ENCODE measurements around the gene NEDD8.
A peak's percentile ranks its signal among the peaks of the same experiment; 100 is the strongest.

The NEDD8 gene

GRCh38 chr14:24194873-24195185, 37.3 kb downstream of the NEDD8 start:
- DNase-seq = no peak

- DNase-seq = no peak
Measured at GRCh38 chr14:24194186-24194872, 37.8 kb downstream of the NEDD8 start.

GRCh38 chr14:24192933-24193332, 39.2 kb downstream of the NEDD8 start:
- DNase-seq = no peak

DNA sequence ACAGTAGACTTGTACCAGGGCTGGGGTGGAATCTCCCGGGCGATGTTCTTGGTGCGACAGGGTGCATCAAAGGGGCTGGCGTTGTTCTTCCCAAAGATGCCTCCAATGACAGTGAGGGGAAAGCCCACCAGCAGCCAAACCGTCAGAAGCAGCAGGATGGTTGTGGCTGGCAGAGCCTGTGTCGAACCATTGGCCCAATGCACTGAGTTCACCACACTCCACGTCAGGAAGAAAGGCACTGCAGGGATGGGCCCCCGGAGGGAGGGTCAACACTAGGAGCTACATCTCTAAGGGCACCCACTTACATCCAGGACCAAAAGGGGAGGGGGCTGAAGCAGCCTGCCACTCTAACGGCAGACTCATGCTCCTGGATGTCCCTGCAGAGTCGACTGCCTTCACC, 41.8 kb downstream of the NEDD8 start:
- DNase-seq = no peak

DNA sequence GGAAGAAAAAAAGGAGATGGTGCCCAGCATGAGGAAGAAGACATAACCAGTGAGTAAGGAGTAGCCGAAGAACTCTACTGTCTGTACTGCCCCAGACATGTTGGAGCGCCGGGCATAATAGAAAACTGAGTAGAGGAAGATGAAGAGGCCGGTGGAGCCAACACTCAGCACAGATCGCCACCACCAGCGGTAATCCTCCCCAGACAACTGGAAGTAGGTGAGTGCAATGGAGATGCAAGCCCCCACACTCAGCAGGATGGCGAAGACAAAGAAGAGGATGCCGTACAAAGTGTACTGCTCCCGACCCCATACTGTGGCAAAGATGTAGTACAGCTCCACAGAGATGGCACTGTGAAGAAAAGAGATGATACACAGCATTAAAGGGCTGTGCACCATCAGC, 42.7 kb downstream of the NEDD8 start:
- DNase-seq = no peak

- no peak for DNase-seq
Measured at GRCh38 chr14:24189059-24189375, 43.1 kb downstream of the NEDD8 start.

DNA sequence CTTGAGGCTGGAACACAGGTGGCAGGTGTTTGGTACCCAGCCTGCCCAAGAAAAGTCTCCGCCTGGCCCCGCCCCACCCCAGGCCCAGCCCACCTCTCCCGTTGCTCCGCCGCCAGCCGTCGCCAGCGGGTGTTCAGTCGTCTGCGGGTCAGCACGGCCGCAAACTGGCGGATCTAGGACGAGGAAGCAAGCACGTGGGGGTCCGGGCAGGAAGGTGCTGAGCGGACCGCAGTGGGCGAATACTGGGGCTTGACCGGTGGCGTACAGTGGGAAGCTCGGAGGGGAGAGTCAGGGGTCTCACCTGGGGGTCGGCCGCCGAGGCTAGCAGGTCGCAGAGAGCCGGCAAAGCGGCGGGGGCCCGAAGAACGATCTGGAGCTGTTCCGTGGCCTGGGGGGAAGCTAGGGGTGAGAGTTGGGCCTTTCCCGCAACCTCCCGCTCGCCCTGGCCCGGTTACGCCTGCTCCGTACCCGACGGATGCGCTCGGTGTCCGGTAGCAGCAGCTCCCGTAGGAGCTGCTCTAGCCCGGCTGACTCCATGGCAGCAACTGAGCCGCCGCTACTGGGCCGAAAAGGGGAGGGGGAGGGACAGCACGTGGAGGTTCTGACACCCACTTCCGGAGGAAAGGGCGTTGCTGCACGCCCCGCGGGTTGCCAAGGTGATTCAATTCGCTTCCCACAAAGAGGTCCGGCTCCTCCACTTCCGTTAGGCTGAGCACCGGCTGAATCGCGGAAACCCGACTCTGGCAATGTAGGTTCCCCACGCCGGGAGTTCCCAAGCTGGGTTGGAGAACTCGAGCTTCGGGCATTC, 43.7 kb downstream of the NEDD8 start, which contains the start of gene IPO4:
Gene IPO4 (minus strand): TSS at position 566 of the 808 bp plus-strand sequence. CDS start 29 bp downstream, at position 537.
- DNase-seq = peak; percentile 97

DNA sequence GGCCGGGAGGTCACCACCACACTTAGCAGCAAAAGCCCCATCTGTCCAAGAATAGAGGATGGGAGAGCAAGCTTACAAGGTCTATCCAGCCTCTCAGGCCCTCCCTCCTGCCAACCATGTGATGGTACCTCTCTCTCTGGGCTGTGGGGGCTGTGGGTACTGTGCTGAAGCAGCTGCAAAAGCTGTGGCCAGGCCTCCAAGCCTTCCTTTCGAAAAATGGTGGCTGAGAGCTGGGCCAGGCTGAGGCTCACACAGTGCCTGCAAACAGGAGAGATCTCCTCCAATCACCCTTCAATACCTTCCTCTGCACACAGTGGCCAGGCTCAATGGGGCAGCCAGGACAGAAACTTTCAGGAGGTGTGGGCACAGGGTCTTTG, 44.6 kb downstream of the NEDD8 start:
- DNase-seq = no peak

DNA sequence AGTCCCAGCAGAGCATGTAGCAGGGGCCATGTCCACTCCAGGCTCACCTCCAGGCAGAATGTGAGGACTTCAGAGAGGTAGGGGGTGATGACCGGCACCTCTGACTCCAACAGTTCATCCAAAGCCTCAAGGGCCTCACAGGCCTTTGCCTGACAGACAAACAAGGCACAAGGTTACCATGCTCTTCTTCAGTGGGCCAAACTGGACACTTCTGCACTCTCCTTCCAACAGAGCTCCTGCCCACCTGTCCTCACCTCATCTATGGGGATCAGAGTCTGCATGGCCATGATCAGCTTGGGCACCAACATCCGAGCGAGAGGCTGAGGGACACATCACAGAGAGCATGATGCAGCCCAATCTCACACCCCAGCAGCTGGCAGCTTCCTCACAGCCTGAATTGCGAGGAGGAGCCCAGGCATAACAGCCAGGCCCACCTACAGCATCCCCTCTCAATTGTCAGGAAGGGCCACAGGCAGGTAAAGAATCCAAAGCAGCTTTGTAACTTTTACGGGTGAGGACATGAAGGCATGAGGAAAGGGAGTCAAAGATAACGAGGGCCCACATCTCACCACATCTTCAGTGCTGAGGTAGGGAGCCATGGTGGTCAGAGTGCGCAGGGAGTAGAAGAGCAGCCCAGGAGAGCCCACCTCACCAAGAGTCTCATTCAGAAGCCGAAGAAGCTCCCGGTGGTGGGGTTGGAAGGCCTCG, 45.2 kb downstream of the NEDD8 start:
- DNase-seq = no peak

DNA sequence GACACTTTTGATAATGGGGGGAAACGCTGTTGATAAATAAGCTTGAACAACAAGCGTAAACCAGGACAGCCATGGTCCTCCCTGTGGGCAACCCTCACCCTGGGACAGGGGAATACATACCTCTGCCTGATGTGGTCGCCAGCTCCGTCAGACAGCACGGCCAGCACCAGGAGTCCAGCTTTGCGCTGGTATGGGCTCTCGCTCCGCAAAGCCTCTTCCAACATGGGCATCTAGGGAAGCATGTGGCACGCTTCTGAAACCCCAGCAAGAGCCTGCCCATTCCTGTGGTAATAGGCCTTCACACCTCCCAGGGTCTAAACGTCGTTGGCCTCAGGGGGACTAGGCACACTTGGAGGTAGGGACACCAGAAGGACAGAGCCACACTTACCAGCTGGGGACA, 46.4 kb downstream of the NEDD8 start:
- DNase-seq = no peak

DNA sequence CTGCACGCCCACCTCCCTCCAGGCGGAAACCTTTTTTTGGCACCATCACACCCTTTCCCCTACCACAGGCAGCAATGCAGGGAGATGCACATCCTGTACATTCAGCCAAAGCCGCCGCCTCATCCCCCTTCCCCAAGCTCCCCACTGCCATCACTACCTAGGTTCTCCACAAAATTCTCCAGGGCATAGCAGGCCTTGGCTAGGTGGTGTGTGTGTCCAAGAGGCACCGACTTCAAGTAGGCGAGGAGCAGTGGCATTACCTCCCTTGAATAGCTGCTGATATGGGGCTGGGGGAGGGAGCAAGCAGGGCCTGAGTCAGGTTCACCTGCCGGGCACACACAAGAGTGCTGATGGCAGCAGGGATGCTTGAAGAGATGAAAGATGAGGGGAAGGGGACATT, 47.1 kb downstream of the NEDD8 start:
- DNase-seq = no peak

DNA sequence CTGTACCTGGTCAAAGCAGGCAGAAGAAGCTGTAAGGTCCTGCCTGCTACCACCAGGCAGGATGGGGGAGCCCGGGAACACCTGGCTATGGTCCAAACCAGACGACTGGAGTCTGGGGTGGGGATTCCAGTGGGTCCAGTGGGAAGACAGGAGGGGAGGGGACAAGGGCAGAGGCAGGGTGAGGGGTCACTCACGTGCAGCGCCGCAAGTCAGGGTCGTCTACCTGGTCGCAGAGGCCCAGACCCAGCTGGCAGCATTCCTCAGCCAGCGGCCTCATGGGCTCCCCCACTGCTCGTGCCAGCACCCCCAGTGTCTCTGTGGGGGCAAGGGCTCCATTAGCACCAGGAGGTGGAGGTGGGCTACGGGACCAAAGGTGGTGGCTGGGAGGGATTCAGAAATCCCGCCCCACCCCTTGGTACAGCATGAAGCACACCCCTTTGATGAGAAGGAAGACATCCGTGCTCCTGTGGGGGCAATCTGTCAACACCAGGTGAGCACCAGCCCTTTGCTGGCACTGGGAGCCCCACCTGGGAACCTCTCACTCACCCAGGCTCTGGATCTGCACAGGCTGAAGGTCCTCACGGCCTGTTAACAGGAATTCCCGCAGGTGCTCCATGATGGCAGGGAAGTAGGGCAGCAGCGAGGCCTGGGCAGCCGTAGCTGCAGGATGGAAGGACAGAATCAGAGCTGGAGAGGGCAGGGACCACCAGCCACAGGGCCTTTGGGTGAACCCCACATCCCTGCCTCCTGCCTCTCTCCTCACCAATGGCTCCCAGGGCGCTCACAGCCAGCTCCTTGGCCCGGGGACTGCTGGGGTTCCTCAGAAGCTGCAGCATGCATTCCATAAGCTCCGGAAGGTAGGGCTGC, 47.8 kb downstream of the NEDD8 start:
- no peak for DNase-seq

- no peak for DNase-seq
Measured at GRCh38 chr14:24183014-24183481, 49.1 kb downstream of the NEDD8 start.

- no peak for DNase-seq
Measured at GRCh38 chr14:24182110-24182882, 49.9 kb downstream of the NEDD8 start.

- no peak for DNase-seq
Measured at GRCh38 chr14:24181371-24182077, 50.6 kb downstream of the NEDD8 start.

DNA sequence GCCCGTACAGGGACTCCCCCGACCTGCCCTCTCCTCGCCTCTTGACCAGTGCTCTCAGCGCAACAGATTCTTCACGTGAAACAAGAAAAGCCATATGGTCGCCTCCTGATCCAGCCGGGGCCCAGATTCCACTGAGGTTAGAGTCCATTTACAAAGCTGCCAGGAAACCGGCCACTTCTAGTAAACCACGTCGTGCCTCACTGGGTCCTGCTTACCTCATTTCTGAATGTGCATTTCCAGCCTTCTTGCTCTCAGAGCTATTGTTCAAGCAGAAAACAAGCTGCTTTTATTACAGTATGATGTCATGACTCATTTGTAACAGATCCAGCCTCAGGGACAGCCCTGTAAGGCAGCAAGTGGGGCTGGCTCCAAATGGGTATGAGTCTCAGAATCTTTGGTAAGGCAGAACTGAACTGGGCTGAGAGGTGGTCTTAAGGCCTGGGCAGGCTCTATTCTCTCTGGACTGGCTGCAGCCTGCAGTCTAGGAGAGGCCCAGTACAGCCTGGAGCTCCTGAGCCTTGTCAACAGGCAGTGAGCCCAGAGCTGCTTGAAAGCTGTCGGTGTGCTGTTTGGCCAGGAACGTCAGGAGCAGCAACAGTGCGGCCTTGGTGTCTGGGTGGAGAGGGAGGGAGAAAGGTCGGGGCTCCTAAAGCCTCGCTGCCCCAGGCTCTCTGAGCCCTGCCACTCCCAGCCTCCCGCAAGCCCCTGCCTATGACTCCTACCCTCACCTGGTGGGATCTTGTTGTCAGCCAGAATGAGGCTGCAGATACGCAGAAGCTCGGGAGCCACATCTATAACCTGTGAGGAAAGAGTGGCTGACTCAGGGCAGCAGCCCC, 52.0 kb downstream of the NEDD8 start:
- DNase-seq = no peak

DNA sequence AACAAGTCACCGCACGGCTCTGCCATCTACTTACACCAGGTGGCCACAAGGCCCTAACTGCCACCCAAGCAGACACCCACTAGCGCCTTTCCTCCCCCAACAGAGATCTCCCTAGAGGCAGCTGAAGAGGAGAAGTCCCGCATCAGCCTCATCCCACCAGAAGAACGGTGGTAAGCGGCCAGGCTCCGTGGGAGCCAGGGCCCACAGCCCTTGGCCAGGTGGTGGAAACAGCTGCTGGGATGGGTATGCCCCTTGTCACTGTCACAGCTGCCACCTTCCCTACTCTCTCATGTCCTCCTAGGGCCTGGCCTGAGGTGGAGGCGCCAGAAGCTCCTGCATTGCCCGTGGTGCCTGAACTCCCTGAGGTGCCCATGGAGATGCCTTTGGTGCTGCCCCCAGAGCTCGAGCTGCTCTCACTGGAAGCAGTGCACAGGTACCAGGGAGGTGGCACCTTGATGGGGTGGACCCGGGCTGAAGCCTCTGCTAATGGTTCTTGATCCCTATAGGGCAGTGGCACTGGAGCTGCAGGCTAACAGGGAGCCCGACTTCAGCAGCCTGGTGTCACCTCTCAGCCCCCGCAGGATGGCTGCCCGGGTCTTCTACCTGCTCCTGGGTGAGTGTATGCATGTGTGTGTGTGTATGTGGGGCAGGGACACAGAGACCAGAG, 52.7 kb downstream of the NEDD8 start:
- DNase-seq = no peak

GRCh38 chr14:24178399-24179178, 53.6 kb downstream of the NEDD8 start:
- DNase-seq = no peak

- DNase-seq = no peak
Measured at GRCh38 chr14:24177891-24178290, 54.3 kb downstream of the NEDD8 start.
